ENCODE measurements around the gene MATN4. TPM values are rescaled to one million over a fixed set of nuclear protein-coding genes. Genes with fewer than 3 reads are reported as not detected.

The MATN4 gene
- total RNA-seq, 6 experiments from 2014 or later, result not detected

DNA sequence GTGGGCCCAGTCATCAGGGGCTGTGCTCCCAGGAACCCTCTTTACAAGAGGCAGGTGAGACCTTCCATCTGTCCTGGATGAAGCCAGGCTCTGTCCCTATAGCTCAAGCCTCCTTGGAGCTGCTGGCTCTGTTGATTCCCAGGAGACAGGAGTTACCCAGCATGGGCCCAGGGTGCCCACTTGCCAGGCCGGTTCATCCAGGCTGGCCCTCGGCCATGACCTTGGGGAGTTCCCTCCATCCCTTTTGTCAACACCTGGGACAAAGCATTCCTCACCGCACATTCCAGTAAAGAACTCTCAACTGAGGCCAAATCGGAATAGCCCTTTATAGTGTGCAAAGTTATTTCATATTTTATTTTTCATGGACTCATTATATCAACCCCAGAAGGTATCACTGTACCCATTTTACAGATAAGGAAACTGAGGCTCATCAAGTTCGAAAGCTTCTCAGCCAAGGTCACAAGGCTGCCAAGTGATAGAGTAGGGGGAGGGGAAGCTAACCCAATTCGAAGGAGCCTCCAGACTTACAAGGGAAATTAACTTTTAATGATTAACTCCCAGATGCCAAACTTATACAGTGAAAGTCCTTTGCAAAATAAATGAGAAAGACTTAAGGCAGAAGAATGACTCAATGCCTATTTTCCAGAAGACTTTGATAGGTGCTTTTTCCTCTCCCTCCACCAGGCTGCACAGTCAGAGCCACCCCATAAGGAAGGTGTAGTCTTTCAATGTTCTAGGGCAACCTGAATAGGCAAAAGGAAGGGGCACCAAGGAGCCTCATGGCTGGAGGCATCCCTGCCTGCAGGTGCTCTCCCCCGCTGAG, 21.6 kb upstream of the MATN4 start:
- H3K4me1 Mint-ChIP-seq (ENCODE audit: low read depth), result no peaks in the 10 kb centered on the region; the same call in 1 of the 2 replicates
- no peak overlapping the region for H3K27ac Mint-ChIP-seq
- TF ChIP-seq, protein P1, sequence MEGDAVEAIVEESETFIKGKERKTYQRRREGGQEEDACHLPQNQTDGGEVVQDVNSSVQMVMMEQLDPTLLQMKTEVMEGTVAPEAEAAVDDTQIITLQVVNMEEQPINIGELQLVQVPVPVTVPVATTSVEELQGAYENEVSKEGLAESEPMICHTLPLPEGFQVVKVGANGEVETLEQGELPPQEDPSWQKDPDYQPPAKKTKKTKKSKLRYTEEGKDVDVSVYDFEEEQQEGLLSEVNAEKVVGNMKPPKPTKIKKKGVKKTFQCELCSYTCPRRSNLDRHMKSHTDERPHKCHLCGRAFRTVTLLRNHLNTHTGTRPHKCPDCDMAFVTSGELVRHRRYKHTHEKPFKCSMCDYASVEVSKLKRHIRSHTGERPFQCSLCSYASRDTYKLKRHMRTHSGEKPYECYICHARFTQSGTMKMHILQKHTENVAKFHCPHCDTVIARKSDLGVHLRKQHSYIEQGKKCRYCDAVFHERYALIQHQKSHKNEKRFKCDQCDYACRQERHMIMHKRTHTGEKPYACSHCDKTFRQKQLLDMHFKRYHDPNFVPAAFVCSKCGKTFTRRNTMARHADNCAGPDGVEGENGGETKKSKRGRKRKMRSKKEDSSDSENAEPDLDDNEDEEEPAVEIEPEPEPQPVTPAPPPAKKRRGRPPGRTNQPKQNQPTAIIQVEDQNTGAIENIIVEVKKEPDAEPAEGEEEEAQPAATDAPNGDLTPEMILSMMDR (IDR thresholded peaks at IDR 0.05), result peak; percentile 34
- no peak overlapping the region for H3K4me3 Mint-ChIP-seq
- peaks cover 16% of the 10 kb centered on the region for H3K36me3 Mint-ChIP-seq (ENCODE audit: low read depth)
- DNase-seq, result no peak
- peaks cover 4% of the 10 kb centered on the region for H3K27me3 Mint-ChIP-seq (ENCODE audit: insufficient read depth)
- no peaks in the 10 kb centered on the region for H3K9me3 Mint-ChIP-seq

DNA sequence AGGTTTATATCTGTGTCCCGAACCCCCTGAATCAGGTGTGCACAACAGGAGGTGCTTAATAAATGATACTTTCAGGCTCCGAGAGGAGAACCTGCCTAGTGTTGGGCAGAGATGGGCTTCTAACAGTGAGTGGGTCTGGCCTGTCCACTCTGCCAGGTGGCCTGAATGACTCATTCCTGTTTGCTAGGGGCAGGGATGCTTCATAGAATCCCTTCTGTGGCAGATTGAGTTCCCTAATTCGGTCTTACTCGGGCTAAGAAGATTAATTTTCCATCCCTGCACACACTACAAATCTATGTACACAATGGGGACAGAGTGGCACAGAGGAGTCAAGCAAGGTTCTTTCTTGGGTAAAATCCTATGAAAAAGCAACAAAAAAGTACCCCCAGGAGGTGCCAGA, 20.4 kb upstream of the MATN4 start:
- H3K36me3 Mint-ChIP-seq (ENCODE audit: low read depth), result peaks cover 16% of the 10 kb centered on the region
- DNase-seq, result no peak
- peaks cover 4% of the 10 kb centered on the region for H3K27me3 Mint-ChIP-seq (ENCODE audit: insufficient read depth)
- no peaks in the 10 kb centered on the region; the same call in 1 of the 2 replicates for H3K4me1 Mint-ChIP-seq (ENCODE audit: low read depth)
- no peak overlapping the region for H3K4me3 Mint-ChIP-seq
- TF ChIP-seq, protein P1 (IDR thresholded peaks at IDR 0.05), result no peak
- H3K9me3 Mint-ChIP-seq, result no peaks in the 10 kb centered on the region
- H3K27ac Mint-ChIP-seq, result peak overlapping the region; percentile 16; the same call in 1 of the 2 replicates

DNA sequence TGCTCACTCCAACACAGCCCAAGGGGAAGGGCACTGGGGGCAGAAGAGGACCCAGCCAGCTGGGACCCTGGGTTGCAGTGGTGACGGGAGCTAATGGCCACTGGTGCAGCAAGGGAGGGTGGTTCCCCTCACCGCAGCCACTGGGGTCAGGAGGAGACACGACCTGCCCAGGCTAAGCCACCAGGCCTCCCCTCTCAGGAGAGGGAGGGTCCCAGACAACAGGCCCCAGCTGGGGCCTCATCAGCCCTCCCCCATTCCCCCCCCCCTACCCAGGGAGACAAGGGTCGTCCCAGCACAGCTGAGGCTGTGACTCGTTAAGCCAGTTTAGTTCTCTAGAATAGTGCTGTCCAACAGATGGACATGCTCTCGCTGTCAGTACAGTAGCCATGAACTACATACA, 17.3 kb upstream of the MATN4 start:
- no peak for DNase-seq
- peak overlapping the region; percentile 29; the same call in 1 of the 2 replicates for H3K27ac Mint-ChIP-seq
- H3K4me3 Mint-ChIP-seq, result no peak overlapping the region
- peaks cover 4% of the 10 kb centered on the region for H3K27me3 Mint-ChIP-seq (ENCODE audit: insufficient read depth)
- TF ChIP-seq, protein P1 (IDR thresholded peaks at IDR 0.05), result no peak
- no peaks in the 10 kb centered on the region; the same call in 1 of the 2 replicates for H3K4me1 Mint-ChIP-seq (ENCODE audit: low read depth)
- H3K9me3 Mint-ChIP-seq, result no peaks in the 10 kb centered on the region
- peaks cover 7% of the 10 kb centered on the region for H3K36me3 Mint-ChIP-seq (ENCODE audit: low read depth)

DNA sequence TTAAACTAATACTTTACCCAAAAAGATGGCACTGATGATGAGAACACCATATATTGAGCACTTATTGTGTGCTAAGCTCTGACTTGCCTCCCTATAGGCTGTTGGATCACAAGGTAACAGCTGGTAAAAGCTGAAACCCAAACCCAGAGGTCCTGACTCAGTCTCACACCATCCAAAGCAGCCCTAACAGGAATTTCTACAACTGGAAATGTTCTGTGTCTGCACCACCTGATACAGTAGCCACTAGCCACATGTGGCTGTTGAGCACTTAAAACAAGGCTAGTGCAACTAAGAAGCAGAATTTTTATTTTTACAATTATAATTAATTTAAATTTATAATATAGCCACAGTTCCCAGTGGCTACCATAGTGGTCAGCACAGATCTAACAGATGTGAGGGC, 15.6 kb upstream of the MATN4 start:
- Mint-ChIP-seq H3K4me1 (ENCODE audit: low read depth) (peaks cover 6% of the 10 kb centered on the region; the same call in 1 of the 2 replicates), H3K27ac (peak overlapping the region; percentile 26; the same call in 1 of the 2 replicates), H3K9me3 (no peaks in the 10 kb centered on the region), H3K4me3 (no peak overlapping the region), H3K27me3 (ENCODE audit: insufficient read depth) (peaks cover 4% of the 10 kb centered on the region), H3K36me3 (ENCODE audit: low read depth) (no peaks in the 10 kb centered on the region; the same call in 1 of the 2 replicates)
- TF ChIP-seq, protein P1 (IDR thresholded peaks at IDR 0.05), result no peak
- DNase-seq, result peak; percentile 15

DNA sequence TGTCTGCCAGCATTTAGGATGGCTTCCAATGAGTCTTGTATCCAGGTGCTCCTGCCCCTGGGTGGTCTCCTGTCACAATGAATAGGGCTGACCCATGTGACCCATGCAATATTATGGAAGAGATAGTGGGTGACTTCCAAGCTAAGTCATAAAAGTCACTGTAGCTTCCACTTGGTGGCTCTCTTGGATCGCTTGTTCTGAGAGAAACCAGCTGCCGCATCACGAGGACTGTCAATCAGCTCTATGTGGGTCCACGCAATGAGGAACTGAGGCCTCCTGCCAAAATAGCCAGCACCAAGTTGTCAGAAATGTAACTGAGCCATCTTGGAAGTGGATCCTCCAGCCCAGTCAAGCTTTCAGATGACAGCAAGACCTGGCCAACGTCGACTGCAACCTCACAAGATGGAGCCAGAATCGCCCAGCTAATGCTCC, 14.9 kb upstream of the MATN4 start:
- no peaks in the 10 kb centered on the region for H3K9me3 Mint-ChIP-seq
- TF ChIP-seq, protein P1 (IDR thresholded peaks at IDR 0.05), result peak; percentile 27; the same call in 1 of the 2 replicates
- peak overlapping the region; percentile 26; the same call in 1 of the 2 replicates for H3K27ac Mint-ChIP-seq
- H3K4me3 Mint-ChIP-seq, result no peak overlapping the region
- peak; percentile 10 for DNase-seq
- no peaks in the 10 kb centered on the region; the same call in 1 of the 2 replicates for H3K36me3 Mint-ChIP-seq (ENCODE audit: low read depth)
- H3K4me1 Mint-ChIP-seq (ENCODE audit: low read depth), result peaks cover 6% of the 10 kb centered on the region; the same call in 1 of the 2 replicates
- H3K27me3 Mint-ChIP-seq (ENCODE audit: insufficient read depth), result peaks cover 4% of the 10 kb centered on the region

Data from HFFc6 (cell line).